ENCODE data around the gene KHK.
A peak's percentile ranks its signal among the peaks of the same experiment; 100 is the strongest.

The KHK gene

DNA sequence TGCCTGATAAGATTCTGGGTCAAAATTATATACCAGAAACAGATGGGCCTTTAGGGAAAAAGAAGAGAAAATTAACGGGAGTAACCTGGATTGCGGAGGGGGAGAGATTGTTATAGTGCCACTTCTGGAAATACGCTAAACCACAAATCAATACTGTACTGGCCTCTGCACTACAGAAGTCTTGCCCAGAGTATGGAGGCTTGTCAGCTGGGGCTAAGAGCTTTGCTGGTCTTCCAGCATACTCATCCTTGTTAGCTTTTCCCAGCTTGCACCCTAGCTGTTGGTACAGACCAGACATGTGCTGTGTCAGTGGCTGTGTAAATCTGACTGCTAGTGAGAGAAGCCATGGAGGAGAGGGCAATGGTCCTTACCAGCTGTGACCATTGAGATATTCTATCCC, 26.2 kb upstream of the KHK start:
- no peak overlapping the region for H3K27ac ChIP-seq
- TF ChIP-seq, protein P1, sequence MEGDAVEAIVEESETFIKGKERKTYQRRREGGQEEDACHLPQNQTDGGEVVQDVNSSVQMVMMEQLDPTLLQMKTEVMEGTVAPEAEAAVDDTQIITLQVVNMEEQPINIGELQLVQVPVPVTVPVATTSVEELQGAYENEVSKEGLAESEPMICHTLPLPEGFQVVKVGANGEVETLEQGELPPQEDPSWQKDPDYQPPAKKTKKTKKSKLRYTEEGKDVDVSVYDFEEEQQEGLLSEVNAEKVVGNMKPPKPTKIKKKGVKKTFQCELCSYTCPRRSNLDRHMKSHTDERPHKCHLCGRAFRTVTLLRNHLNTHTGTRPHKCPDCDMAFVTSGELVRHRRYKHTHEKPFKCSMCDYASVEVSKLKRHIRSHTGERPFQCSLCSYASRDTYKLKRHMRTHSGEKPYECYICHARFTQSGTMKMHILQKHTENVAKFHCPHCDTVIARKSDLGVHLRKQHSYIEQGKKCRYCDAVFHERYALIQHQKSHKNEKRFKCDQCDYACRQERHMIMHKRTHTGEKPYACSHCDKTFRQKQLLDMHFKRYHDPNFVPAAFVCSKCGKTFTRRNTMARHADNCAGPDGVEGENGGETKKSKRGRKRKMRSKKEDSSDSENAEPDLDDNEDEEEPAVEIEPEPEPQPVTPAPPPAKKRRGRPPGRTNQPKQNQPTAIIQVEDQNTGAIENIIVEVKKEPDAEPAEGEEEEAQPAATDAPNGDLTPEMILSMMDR (conservative IDR thresholded peaks at IDR 0.05) = no peak
- no peak for TF ChIP-seq ZFX (IDR thresholded peaks at IDR 0.05)

DNA sequence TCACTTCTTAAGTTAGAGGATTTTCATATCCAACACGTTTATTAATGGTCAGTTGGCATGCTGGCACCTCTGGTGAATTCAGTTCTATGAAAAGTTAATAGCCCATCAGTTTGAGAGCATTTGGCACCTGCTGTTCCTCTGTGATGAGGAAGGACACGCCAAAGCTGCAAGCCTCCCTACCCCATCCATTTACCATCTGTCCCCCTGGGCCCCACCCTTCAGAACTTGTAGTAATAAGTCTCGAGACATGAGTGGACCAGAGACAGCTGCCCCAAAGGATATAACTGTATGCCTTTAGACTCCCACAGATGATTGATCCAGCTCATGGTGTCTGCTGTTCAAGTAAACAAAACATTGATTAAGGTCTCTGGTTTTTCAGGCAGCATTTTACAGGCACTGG, 21.4 kb upstream of the KHK start:
- no peak overlapping the region for H3K27ac ChIP-seq
- no peak for TF ChIP-seq ZFX (IDR thresholded peaks at IDR 0.05)
- TF ChIP-seq, protein P1 (conservative IDR thresholded peaks at IDR 0.05) = no peak

DNA sequence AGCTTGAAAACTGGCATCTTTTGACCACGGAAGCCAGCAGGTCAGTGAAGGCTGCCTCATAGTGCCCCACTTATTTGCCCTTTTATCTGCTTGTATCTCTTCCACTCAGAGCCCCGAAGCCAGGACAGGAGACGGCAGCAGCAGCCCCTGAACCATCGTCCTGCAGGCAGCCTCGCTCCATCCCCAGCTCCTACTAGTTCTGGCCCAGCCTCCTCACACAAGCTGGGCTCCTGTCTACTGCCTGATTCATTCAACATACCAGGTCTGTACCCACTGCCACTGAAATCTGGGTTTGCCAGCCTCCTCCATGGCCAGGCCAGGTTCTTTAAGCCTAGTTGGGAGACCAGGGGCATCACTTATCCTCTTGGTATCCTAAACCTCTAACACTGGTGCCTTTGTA, 19.2 kb upstream of the KHK start:
- TF ChIP-seq, protein P1 (conservative IDR thresholded peaks at IDR 0.05) = no peak
- no peak for TF ChIP-seq ZFX (IDR thresholded peaks at IDR 0.05)
- H3K27ac ChIP-seq = no peak overlapping the region

DNA sequence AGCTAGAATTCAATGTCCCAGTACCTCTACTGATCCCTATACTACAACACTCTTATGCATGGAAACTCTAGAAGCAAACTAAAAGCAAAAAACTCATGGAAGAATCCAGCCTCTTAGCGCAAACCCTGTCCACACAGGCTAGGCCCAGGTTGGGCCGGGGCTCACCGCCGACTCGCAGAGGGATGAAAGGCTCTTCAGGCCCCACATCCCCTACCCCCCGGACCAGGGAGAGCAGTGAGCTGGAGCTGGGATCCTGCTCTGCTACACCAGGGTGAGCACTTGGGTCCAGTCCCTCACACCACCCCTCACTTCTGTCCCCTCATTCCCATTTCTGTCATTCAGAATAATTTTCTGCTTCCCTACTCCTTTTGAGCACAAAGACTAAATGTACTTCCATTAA, 17.1 kb upstream of the KHK start:
- H3K27ac ChIP-seq = no peak overlapping the region
- TF ChIP-seq, protein P1 (conservative IDR thresholded peaks at IDR 0.05) = no peak
- TF ChIP-seq ZFX (IDR thresholded peaks at IDR 0.05) = no peak

DNA sequence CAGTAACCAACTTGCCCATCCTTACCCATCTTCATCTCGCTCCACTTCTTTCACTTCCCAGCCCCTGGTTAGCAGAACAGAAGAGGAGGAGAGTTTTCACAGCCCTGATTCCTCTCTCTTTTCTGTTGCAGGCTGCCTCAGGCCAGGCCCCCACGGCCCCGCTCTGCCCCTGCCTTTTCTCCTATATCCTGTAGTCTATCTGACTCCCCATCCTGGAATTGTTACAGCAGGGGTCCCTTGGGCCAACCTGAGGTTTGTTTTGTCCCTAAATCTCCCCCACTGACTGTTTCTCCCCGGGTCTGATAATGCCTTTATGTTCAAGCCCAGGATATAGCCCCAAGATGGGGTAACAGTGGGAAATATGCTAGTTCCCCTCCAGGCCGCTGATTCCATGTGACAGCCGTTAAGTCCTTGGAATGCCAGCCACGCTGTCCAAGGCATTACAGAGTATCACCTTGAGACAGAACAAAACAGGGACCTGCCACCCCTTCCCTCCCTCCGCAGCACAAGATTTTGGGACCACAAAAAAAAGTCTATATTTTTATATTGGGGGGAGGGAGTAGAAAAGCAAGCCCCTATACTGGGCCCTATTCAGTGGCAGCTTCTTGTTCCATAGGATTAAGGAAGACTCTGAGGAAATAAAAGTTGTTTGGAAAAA, 16.5 kb upstream of the KHK start:
- TF ChIP-seq ZFX (IDR thresholded peaks at IDR 0.05) = no peak
- TF ChIP-seq, protein P1 (conservative IDR thresholded peaks at IDR 0.05) = no peak
- no peak overlapping the region; the same call in 1 of the 2 replicates for H3K27ac ChIP-seq

DNA sequence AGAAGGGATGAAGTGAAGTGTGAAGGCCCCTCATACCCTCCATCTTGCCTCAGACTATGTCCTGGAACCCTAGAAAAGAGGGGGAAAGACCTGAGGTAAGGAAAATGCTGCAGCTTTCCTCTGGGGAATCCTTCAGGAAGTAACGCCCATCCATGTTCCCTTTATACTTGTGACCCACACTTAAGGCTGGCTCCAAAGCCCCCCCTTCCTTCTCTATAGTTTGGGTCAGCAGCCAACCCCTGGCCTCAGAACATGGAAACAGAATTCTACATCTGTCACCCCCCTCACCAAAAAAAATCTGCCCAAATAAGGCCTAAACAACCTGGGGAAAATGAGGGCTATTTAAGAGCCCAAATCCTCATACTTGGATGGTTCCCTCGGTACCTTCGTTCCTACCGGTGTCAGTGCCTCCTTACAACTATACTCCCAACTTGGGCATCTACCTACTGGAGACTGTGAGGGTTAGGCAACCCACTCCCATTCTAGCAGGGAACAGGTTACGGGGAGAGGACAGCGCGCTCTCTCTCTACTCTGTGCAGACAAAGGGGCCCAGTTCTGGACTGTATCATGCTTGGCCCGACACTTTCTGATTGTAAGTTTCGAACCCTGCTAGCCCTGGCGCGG, 15.8 kb upstream of the KHK start:
- no peak for TF ChIP-seq ZFX (IDR thresholded peaks at IDR 0.05)
- TF ChIP-seq, protein P1 (conservative IDR thresholded peaks at IDR 0.05) = no peak
- peak overlapping the region; percentile 83 for H3K27ac ChIP-seq

DNA sequence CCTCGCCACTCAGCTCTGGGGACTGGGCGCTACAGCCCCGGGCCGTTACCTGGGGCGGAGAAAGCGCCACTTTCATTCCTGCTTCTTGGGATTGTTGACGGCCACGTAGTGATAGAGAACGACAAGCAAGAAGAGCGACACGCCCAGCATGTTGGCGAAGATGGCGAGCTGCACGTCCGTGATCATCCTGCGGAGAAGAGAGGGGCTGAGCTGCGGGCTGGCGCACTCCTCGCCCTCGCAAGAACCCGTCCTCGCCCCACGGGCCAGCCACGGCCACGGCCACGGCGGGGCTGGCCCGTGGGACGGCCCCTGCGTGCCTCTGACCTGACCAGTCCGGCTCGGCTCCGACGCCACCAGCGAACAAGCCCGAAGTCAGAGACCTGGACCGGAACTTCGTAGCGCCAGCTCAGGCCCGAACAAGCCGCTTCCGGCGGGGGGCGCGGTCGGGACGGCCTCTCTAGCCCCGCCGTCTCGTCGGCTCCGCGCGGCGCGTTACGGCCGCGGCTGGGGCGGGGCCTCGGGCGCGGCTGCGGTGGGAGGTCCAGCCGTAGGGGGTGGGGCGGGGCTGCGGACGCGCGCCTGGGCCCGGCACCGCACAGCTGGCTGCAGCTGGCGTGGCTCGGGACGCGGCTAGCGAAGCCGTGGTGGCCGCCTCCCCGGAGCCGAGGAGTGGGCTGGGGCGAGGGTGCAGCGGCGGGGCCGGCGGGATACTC, 15.1 kb upstream of the KHK start, which contains the start of gene OST4:
Gene OST4 (minus strand): TSS at position 378 of the 713 bp plus-strand sequence.
- H3K27ac ChIP-seq = peak within 1 kb of the TSS; percentile 83
- 0 out of 2 replicates have a peak, but pooled peaks have one; percentile 19 for TF ChIP-seq ZFX (IDR thresholded peaks at IDR 0.05)
- TF ChIP-seq, protein P1 (conservative IDR thresholded peaks at IDR 0.05) = no peak

Measured in C4-2B (cell line).